HCT116 (cell line): Measurements from ENCODE around the gene SEMA6B. TPM values are rescaled to one million over a fixed set of nuclear protein-coding genes. Genes with fewer than 3 reads are reported as not detected.

Experiments
- ATAC-seq: fragments of 200-7000 bp; cut with Tn5 transposase; 2 replicates; pipeline ENCODE4 v1.9.1; 2020; ENCODE audit warnings: mild to moderate bottlenecking, moderate library complexity
- BruUV-seq: library from RNA; stranded (reverse); fragments of 400-500 nt; replicated peaks from 2 replicates; lab custom pipeline; 2021; lab: Mats Ljungman, UMichigan
- CTCF ChIA-PET: fragments of 300-600 bp; sonication (Branson Sonifier 250); formaldehyde crosslinking; loops from one replicate; lab custom pipeline; 2021; ENCODE audit warnings: antibody characterized with exemption; lab: Charles Lee
- POLR2A ChIA-PET: fragments of 300-600, 350-600 bp; sonication (Branson Sonifier 250); formaldehyde crosslinking; loops from one replicate; lab custom pipeline; 2021; ENCODE audit warnings: antibody characterized with exemption; lab: Charles Lee
- RAD21 ChIA-PET, 2 experiments: fragments of 300-600 bp; sonication (Branson Sonifier 250); formaldehyde crosslinking; loops; one replicate each; lab custom pipeline; 2023; ENCODE audit warnings: low total read pairs in 2 of 2; ENCODE audit not compliant: uncharacterized antibody in 2 of 2, unreplicated experiment in 2 of 2, low non-redundant PET in 1 of 2; lab: Charles Lee
- DNase-seq: peaks from one replicate; pipeline ENCODE4 v3.0.0-alpha.2; 2010; ENCODE audit warnings: low read depth, low spot score
- H2AFZ ChIP-seq: fragments of 200-600 bp; shearing (Covaris generic), sonication (generic); 2 replicates; pipeline ENCODE4 v1.6.1; 2017; ENCODE audit warnings: low read depth, mixed run types, mixed read lengths, antibody characterized with exemption, low read length; ENCODE audit not compliant: poor library complexity, severe bottlenecking
- H3K27ac ChIP-seq: 2 replicates; pipeline ENCODE4 v1.5.1; 2012; ENCODE audit warnings: low read depth, low read length
- H3K27me3 ChIP-seq: fragments of 200-600 bp; sonication (generic); 2 replicates; pipeline ENCODE4 v1.6.1; 2016; ENCODE audit warnings: mixed run types, low read length, mixed read lengths; ENCODE audit not compliant: insufficient read depth
- H3K36me3 ChIP-seq, 2 experiments: fragments of 200-500 bp in 1 of 2; fragments of 200-600 bp in 1 of 2; sonication (Bioruptor generic) in 1 of 2; sonication (generic) in 1 of 2; 2 replicates each; pipeline versions ENCODE4 v1.5.1 to v1.6.1; 2014 to 2016; ENCODE audit warnings: low read length in 2 of 2, inconsistent platforms in 1 of 2, mixed read lengths in 1 of 2, mixed run types in 1 of 2; ENCODE audit not compliant: insufficient read depth in 2 of 2, control insufficient read depth in 1 of 2
- H3K4me1 ChIP-seq, 2 experiments: fragments of 200-600 bp in 1 of 2; sonication (generic) in 1 of 2; 2 replicates each; pipeline versions ENCODE4 v1.5.1 to v1.6.1; 2012 to 2017; ENCODE audit warnings: low read length in 2 of 2, inconsistent platforms in 1 of 2, mild to moderate bottlenecking in 1 of 2, mixed read lengths in 1 of 2, mixed run types in 1 of 2, moderate library complexity in 1 of 2; ENCODE audit not compliant: insufficient read depth in 2 of 2, control insufficient read depth in 1 of 2
- H3K4me2 ChIP-seq: fragments of 200-600 bp; sonication (generic); 2 replicates; pipeline ENCODE4 v1.6.1; 2017; ENCODE audit warnings: mixed run types, low read length, mixed read lengths
- H3K4me3 ChIP-seq, 2 experiments: fragments of 200-600 bp in 1 of 2; sonication (generic) in 1 of 2; replicated peaks in 1 of 2; 2 replicates each; pipeline ENCODE4 v1.5.1; 2011 to 2016; ENCODE audit warnings: low read length in 2 of 2, control low read depth in 1 of 2, low read depth in 1 of 2, mild to moderate bottlenecking in 1 of 2, mixed read lengths in 1 of 2, mixed run types in 1 of 2
- H3K79me2 ChIP-seq: fragments of 200-600 bp; sonication (generic); 2 replicates; pipeline ENCODE4 v1.6.1; 2017; ENCODE audit warnings: mild to moderate bottlenecking, mixed run types, low read length, moderate library complexity, mixed read lengths; ENCODE audit not compliant: insufficient read depth
- H3K9ac ChIP-seq: fragments of 200-600 bp; sonication (generic); 2 replicates; pipeline ENCODE4 v1.6.1; 2016; ENCODE audit warnings: low read length, mixed read lengths
- H3K9me2 ChIP-seq: fragments of 200-600 bp; sonication (generic), shearing (Covaris generic); 2 replicates; pipeline ENCODE4 v1.6.1; 2017; ENCODE audit warnings: mixed run types, mild to moderate bottlenecking, moderate library complexity; ENCODE audit not compliant: insufficient read depth
- H3K9me3 ChIP-seq, 2 experiments: fragments of 200-500 bp in 1 of 2; fragments of 200-600 bp in 1 of 2; sonication (Bioruptor generic) in 1 of 2; sonication (generic) in 1 of 2; 2 replicates each; pipeline ENCODE4 v1.6.1; 2014 to 2017; ENCODE audit warnings: low read length in 2 of 2, mixed read lengths in 2 of 2, inconsistent platforms in 1 of 2, low read depth in 1 of 2, mild to moderate bottlenecking in 1 of 2, mixed run types in 1 of 2, moderate library complexity in 1 of 2; ENCODE audit not compliant: control insufficient read depth in 1 of 2, insufficient read depth in 1 of 2
- H4K20me1 ChIP-seq: fragments of 200-600 bp; sonication (generic), shearing (Covaris generic); 2 replicates; pipeline ENCODE4 v1.6.1; 2017; ENCODE audit warnings: mixed run types, mild to moderate bottlenecking, moderate library complexity; ENCODE audit not compliant: insufficient read depth
- CEBPB ChIP-seq: IDR thresholded peaks from 2 replicates; pipeline ENCODE4 v1.6.1; 2012; ENCODE audit warnings: low read depth
- EZH2 ChIP-seq: fragments of 200-600 bp; sonication (generic); IDR thresholded peaks from 2 replicates; pipeline ENCODE4 v1.6.1; 2017; ENCODE audit warnings: antibody characterized with exemption, mixed run types
- FOSL1 ChIP-seq: IDR thresholded peaks from 2 replicates; pipeline ENCODE4 v1.6.1; 2012; ENCODE audit warnings: low read depth
- POLR2A ChIP-seq: IDR thresholded peaks from 2 replicates; pipeline ENCODE4 v1.7.0; 2011; ENCODE audit warnings: borderline replicate concordance; ENCODE audit not compliant: insufficient read depth, insufficient read length; ENCODE audit errors: extremely low read depth
- POLR2AphosphoS5 ChIP-seq: IDR thresholded peaks from 2 replicates; pipeline ENCODE4 v1.6.1; 2011; ENCODE audit warnings: mild to moderate bottlenecking, low read depth, low read length, moderate library complexity
- REST ChIP-seq: IDR thresholded peaks from 2 replicates; pipeline ENCODE4 v1.6.1; 2012; ENCODE audit warnings: low read depth
- SP1 ChIP-seq: IDR thresholded peaks from 2 replicates; pipeline ENCODE4 v1.6.1; 2012; ENCODE audit warnings: low read depth
- intact Hi-C: fragments of 100-400 bp; cut with micrococcal nuclease; formaldehyde crosslinking; loops from 2 replicates; pipeline ENCODE4 v1.10.0; 2022
- total RNA-seq: library from RNA; stranded (reverse); gene quantifications from one replicate; pipeline ENCODE4 v1.2.1, GENCODE V29; 2021; ENCODE audit not compliant: unreplicated experiment

The SEMA6B gene
- total RNA-seq, 1 experiment from 2014 or later: 58.4 TPM

- RAD21 ChIA-PET: no interaction called here
- H3K9ac ChIP-seq: no peak overlapping the region
- H4K20me1 ChIP-seq: no peaks in the 10 kb centered on the region
- H3K36me3 ChIP-seq: no peaks in the 10 kb centered on the region
- ATAC-seq (no peak), DNase-seq (no peak)
- intact Hi-C loops: no loop called here
- no peak overlapping the region for H3K4me2 ChIP-seq
- no peaks in the 10 kb centered on the region for H3K9me2 ChIP-seq
- no TSS peak for BruUV-seq
- TF ChIP-seq FOSL1 (no peak), CEBPB (no peak), POLR2AphosphoS5 (no peak), EZH2 (no peak), SP1 (no peak)
- no peaks in the 10 kb centered on the region for H3K27me3 ChIP-seq
- POLR2A ChIA-PET: no interaction called here
- H3K9me3 ChIP-seq: no peaks in the 10 kb centered on the region
- H3K4me3 ChIP-seq: no peak overlapping the region
- CTCF ChIA-PET: no interaction called here
- no peak overlapping the region for H3K27ac ChIP-seq
- no peak overlapping the region for H2AFZ ChIP-seq
- H3K4me1 ChIP-seq: peaks cover 0 to 7% of the 10 kb centered on the region in 2 experiments; a peak in 1 of 4 replicates
- no peaks in the 10 kb centered on the region for H3K79me2 ChIP-seq
Measured at GRCh38 chr19:4517451-4518057, 41.9 kb downstream of the SEMA6B start.

GRCh38 chr19:4516939-4517300 lies 42.6 kb downstream of the SEMA6B start:
- no peaks in the 10 kb centered on the region for H3K79me2 ChIP-seq
- TF ChIP-seq EZH2: no peak
- TF ChIP-seq FOSL1: no peak
- TF ChIP-seq POLR2A: no peak
- no peak for TF ChIP-seq REST
- BruUV-seq: no TSS peak
- no peaks in the 10 kb centered on the region for H3K36me3 ChIP-seq
- ChIA-PET CTCF (no interaction called here), RAD21 (no interaction called here), POLR2A (no interaction called here)
- H3K4me1 ChIP-seq: peaks cover 0 to 7% of the 10 kb centered on the region in 2 experiments; a peak in 1 of 4 replicates
- intact Hi-C loops: no loop called here
- H3K27me3 ChIP-seq: no peaks in the 10 kb centered on the region
- no peak overlapping the region for H3K4me3 ChIP-seq
- H3K9me3 ChIP-seq: no peaks in the 10 kb centered on the region
- H3K9ac ChIP-seq: no peak overlapping the region
- no peaks in the 10 kb centered on the region for H3K9me2 ChIP-seq
- DNase-seq: no peak
- H4K20me1 ChIP-seq: no peaks in the 10 kb centered on the region
- ATAC-seq: no peak
- H3K27ac ChIP-seq: no peak overlapping the region
- no peak overlapping the region for H2AFZ ChIP-seq
- H3K4me2 ChIP-seq: no peak overlapping the region
